MM.1S (cell line): Measurements from ENCODE around the gene CD300A.
A peak's percentile ranks its signal among the peaks of the same experiment; 100 is the strongest.

ENCODE experiments used
- DNase-seq: peaks from one replicate; pipeline ENCODE4 v3.0.0-alpha.2; 2015
- H2AFZ ChIP-seq: fragments of 300-600 bp; sonication (generic); 2 replicates; pipeline ENCODE4 v1.6.0; 2016; ENCODE audit warnings: antibody characterized with exemption, low read length
- H3F3A ChIP-seq: fragments of 300-600 bp; sonication (generic); 2 replicates; pipeline ENCODE4 v1.6.1; 2016; ENCODE audit warnings: mild to moderate bottlenecking, antibody characterized with exemption, low read length, moderate library complexity, mixed read lengths; ENCODE audit not compliant: insufficient read depth
- H3K27ac ChIP-seq: fragments of 300-600 bp; sonication (generic); 2 replicates; pipeline ENCODE4 v1.5.1; 2016; ENCODE audit warnings: mild to moderate bottlenecking, low read length
- H3K27me3 ChIP-seq: fragments of 300-600 bp; sonication (generic); replicated peaks from 2 replicates; pipeline ENCODE4 v1.6.0; 2016; ENCODE audit warnings: low read length; ENCODE audit not compliant: insufficient read depth
- H3K36me3 ChIP-seq: fragments of 300-600 bp; sonication (generic); replicated peaks from 2 replicates; pipeline ENCODE4 v1.6.1; 2016; ENCODE audit warnings: mild to moderate bottlenecking, low read length, mixed read lengths; ENCODE audit not compliant: insufficient read depth
- H3K4me1 ChIP-seq: fragments of 300-600 bp; sonication (generic); 2 replicates; pipeline ENCODE4 v1.6.1; 2016; ENCODE audit warnings: low read length, mixed read lengths
- H3K4me2 ChIP-seq: fragments of 300-600 bp; sonication (generic); 2 replicates; pipeline ENCODE4 v1.6.0; 2016; ENCODE audit warnings: low read depth, low read length
- H3K4me3 ChIP-seq: fragments of 300-600 bp; sonication (generic); 2 replicates; pipeline ENCODE4 v1.5.1; 2016; ENCODE audit warnings: low read length, mixed read lengths
- H3K79me2 ChIP-seq: fragments of 300-600 bp; sonication (generic); 2 replicates; pipeline ENCODE4 v1.6.1; 2016; ENCODE audit warnings: mixed run types, low read length, mixed read lengths
- H3K9ac ChIP-seq: fragments of 300-600 bp; sonication (generic); 2 replicates; pipeline ENCODE4 v1.6.1; 2016; ENCODE audit warnings: low read length, mixed read lengths
- H3K9me2 ChIP-seq: fragments of 300-600 bp; sonication (generic); replicated peaks from 2 replicates; pipeline ENCODE4 v1.6.1; 2016; ENCODE audit warnings: mild to moderate bottlenecking, low read length, mixed read lengths; ENCODE audit not compliant: insufficient read depth
- H3K9me3 ChIP-seq: fragments of 300-600 bp; sonication (generic); replicated peaks from 2 replicates; pipeline ENCODE4 v1.6.1; 2016; ENCODE audit warnings: mild to moderate bottlenecking, low read length, mixed read lengths; ENCODE audit not compliant: insufficient read depth
- H4K20me1 ChIP-seq: fragments of 300-600 bp; sonication (generic); 2 replicates; pipeline ENCODE4 v1.6.1; 2016; ENCODE audit warnings: mild to moderate bottlenecking, low read length, moderate library complexity, mixed read lengths; ENCODE audit not compliant: insufficient read depth
- EZH2 ChIP-seq: fragments of 300-600 bp; sonication (generic); optimal IDR thresholded peaks from 2 replicates; pipeline ENCODE3; 2017; ENCODE audit warnings: low read depth, mild to moderate bottlenecking, antibody characterized with exemption, low read length, mixed read lengths
- EZH2phosphoT487 ChIP-seq: fragments of 300-600 bp; sonication (generic); IDR thresholded peaks from 2 replicates; pipeline ENCODE4 v1.6.1; 2018; ENCODE audit warnings: antibody characterized with exemption, low read length
- TF ChIP-seq, protein P1 (sequence below): fragments of 300-600 bp; sonication (generic); IDR thresholded peaks from 2 replicates; pipeline ENCODE4 v1.5.1; 2016; ENCODE audit warnings: antibody characterized with exemption, low read length, mixed read lengths

The CD300A gene

GRCh38 chr17:74530831-74531150 lies 64.4 kb downstream of the CD300A start:
- Histone ChIP-seq H3K4me1 (no peaks in the 10 kb centered on the region), H3K79me2 (no peaks in the 10 kb centered on the region), H4K20me1 (no peaks in the 10 kb centered on the region), H3K9me2 (no peaks in the 10 kb centered on the region), H3K27me3 (peaks cover 98% of the 10 kb centered on the region), H3F3A (no peaks in the 10 kb centered on the region), H3K4me2 (no peak overlapping the region), H3K9ac (no peak overlapping the region), H2AFZ (no peak overlapping the region), H3K4me3 (no peak overlapping the region), H3K36me3 (no peaks in the 10 kb centered on the region), H3K27ac (no peak overlapping the region), H3K9me3 (no peaks in the 10 kb centered on the region)
- TF ChIP-seq, protein P1, sequence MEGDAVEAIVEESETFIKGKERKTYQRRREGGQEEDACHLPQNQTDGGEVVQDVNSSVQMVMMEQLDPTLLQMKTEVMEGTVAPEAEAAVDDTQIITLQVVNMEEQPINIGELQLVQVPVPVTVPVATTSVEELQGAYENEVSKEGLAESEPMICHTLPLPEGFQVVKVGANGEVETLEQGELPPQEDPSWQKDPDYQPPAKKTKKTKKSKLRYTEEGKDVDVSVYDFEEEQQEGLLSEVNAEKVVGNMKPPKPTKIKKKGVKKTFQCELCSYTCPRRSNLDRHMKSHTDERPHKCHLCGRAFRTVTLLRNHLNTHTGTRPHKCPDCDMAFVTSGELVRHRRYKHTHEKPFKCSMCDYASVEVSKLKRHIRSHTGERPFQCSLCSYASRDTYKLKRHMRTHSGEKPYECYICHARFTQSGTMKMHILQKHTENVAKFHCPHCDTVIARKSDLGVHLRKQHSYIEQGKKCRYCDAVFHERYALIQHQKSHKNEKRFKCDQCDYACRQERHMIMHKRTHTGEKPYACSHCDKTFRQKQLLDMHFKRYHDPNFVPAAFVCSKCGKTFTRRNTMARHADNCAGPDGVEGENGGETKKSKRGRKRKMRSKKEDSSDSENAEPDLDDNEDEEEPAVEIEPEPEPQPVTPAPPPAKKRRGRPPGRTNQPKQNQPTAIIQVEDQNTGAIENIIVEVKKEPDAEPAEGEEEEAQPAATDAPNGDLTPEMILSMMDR, result no peak
- TF ChIP-seq EZH2phosphoT487 (no peak), EZH2 (no peak)
- no peak for DNase-seq

DNA sequence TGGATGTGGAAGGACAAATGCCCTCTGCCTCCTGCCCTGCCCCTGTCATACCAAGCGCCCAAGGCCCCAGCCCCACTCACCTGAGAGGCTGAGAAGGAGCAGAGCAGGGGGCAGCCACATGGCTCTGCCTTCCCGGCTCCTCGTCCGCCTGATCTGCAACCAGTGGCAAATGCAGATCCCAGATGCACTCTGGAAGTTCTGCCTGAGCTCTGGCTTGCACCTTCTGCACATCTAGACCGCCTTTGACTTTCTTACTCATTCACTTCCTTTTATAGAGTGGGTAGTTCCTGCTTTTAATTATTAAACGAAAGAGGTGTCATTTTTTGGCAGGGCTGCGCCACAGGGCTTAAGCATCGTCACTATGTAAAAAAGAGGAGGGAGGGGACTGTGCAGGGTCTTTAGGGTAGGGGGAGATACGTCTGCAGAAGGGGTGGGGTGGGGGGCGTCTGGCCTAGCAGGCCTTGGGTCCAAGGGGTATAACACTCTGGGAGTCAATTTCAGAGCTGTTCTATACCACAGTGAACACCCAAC lies 64.9 kb downstream of the CD300A start, which contains the start of gene CD300LB:
Gene CD300LB, minus strand, starts transcription at position 245 of the 531 bp plus-strand sequence. Its CDS starts 125 bp downstream, at position 120.
- DNase-seq, result no peak
- Histone ChIP-seq H3K27me3 (peaks cover 98% of the 10 kb centered on the region), H3K4me1 (no peaks in the 10 kb centered on the region), H3K27ac (no peak within 1 kb of the TSS), H3K9me3 (no peaks in the 10 kb centered on the region), H3F3A (no peaks in the 10 kb centered on the region), H3K9ac (no peak within 1 kb of the TSS), H4K20me1 (no peaks in the 10 kb centered on the region), H3K4me2 (peak within 1 kb of the TSS; percentile 30; the same call in 1 of the 2 replicates), H3K36me3 (no peaks in the 10 kb centered on the region), H3K4me3 (no peak within 1 kb of the TSS), H3K9me2 (no peaks in the 10 kb centered on the region), H2AFZ (no peak within 1 kb of the TSS), H3K79me2 (no peaks in the 10 kb centered on the region)
- TF ChIP-seq, protein P1, result no peak
- TF ChIP-seq EZH2phosphoT487 (no peak), EZH2 (no peak)

DNA sequence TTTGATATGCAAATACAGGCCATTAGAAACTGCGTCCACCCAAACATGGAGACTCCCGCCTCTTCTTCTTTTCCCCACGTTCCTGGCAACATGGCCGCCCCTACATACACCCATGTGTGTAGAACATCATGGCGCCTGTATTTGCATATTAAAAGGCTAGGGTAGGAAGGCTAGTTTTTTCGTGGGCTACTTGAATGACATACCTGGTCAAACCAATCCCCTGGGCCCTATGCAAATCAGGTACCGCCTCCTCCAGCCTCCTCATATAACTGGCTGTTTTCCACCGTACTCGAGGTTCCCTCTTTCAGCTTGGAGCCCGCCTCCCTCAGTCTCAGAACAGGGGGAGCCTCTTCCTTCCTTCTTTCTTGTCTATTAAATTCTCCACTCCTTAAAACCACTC lies 65.7 kb downstream of the CD300A start:
- no peak overlapping the region for H3K9ac ChIP-seq
- peaks cover 98% of the 10 kb centered on the region for H3K27me3 ChIP-seq
- no peak overlapping the region for H2AFZ ChIP-seq
- no peak overlapping the region for H3K4me3 ChIP-seq
- no peaks in the 10 kb centered on the region for H3K4me1 ChIP-seq
- H3K9me3 ChIP-seq, result no peaks in the 10 kb centered on the region
- no peak overlapping the region for H3K27ac ChIP-seq
- H3K9me2 ChIP-seq, result no peaks in the 10 kb centered on the region
- H3F3A ChIP-seq, result no peaks in the 10 kb centered on the region
- DNase-seq, result peak; percentile 34
- peak overlapping the region; percentile 30; the same call in 1 of the 2 replicates for H3K4me2 ChIP-seq
- H3K36me3 ChIP-seq, result no peaks in the 10 kb centered on the region
- no peak for TF ChIP-seq EZH2
- TF ChIP-seq, protein P1, result no peak
- no peak for TF ChIP-seq EZH2phosphoT487
- no peaks in the 10 kb centered on the region for H3K79me2 ChIP-seq
- H4K20me1 ChIP-seq, result no peaks in the 10 kb centered on the region
